ENCODE data around the gene SLC25A11. TPM values are rescaled to one million over a fixed set of nuclear protein-coding genes. Genes with fewer than 3 reads are reported as not detected.

The SLC25A11 gene
- total RNA-seq, 2 donors from 2014 or later = 40.4 to 43.8 TPM

DNA sequence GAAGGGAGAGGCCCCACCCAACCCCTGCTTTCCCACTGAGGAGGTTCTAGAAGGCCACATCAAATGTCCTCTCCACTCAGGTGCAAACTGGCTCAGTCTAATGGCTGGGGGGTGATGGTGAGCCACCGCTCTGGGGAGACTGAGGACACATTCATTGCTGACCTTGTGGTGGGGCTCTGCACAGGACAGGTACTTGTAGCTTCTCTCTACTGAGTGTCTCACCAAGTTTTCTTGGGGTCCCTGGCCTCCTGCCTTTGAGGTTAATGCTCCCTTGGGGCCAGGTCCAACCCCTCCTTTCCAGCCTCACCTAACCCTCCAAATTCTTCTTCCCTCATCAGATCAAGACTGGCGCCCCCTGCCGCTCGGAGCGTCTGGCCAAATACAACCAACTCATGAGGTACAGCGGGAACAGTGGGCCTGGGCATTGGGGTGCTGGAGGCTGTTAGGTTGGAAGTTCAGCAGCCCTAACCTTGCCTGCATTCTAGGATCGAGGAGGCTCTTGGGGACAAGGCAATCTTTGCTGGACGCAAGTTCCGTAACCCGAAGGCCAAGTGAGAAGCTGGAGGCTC lies 16.7 kb upstream of the SLC25A11 start:
- Mint-ChIP-seq H3K4me3 (no peak overlapping the region), H3K4me1 (ENCODE audit: low read depth) (peaks cover 14% of the 10 kb centered on the region), H3K27me3 (ENCODE audit: low read depth) (no peaks in the 10 kb centered on the region), H3K36me3 (ENCODE audit: insufficient read depth in 2 of 2) (peaks cover 1 to 6% of the 10 kb centered on the region in 2 donors), H3K27ac (no peak overlapping the region), H3K9me3 (no peaks in the 10 kb centered on the region)
- DNase-seq = no peak
- ATAC-seq (replicated peaks in 1 of 2) = peak; percentile 10 to 22

DNA sequence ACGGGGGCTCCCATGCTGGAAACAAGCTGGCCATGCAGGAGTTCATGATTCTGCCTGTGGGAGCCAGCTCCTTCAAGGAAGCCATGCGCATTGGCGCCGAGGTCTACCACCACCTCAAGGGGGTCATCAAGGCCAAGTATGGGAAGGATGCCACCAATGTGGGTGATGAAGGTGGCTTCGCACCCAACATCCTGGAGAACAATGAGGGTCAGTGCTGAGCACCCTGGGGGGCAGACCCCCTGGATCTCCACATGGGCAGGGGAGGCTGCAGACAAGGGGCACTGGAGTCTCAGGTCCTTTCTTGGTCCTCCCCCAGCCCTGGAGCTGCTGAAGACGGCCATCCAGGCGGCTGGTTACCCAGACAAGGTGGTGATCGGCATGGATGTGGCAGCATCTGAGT lies 15.2 kb upstream of the SLC25A11 start:
- no peak for ATAC-seq (replicated peaks in 1 of 2)
- no peaks in the 10 kb centered on the region for H3K9me3 Mint-ChIP-seq
- no peak for DNase-seq

DNA sequence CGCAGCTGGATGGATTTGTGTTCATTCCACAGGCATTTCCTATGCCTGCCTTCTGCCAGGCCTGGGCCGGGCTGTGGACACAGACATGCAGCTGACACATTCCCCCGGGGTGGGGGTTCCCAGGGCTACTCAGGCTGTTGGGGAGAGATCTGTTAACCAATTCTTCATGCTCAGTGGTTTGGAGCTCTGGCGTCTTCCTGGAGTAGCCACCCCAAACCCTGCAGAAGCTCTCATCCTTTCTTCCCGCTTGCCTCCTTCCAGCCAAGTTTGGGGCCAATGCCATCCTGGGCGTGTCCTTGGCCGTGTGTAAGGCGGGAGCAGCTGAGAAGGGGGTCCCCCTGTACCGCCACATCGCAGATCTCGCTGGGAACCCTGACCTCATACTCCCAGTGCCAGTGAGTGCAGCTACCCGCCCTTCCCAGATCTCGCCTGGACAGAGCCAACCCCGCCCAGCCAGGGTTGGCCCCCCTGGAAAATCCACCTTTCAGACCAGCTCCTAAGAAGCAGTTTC lies 13.7 kb upstream of the SLC25A11 start:
- Mint-ChIP-seq H3K27ac (no peak overlapping the region), H3K36me3 (ENCODE audit: insufficient read depth in 2 of 2) (peaks cover 1 to 6% of the 10 kb centered on the region in 2 donors), H3K27me3 (ENCODE audit: low read depth) (no peaks in the 10 kb centered on the region), H3K4me3 (no peak overlapping the region), H3K9me3 (no peaks in the 10 kb centered on the region), H3K4me1 (ENCODE audit: low read depth) (peaks cover 28% of the 10 kb centered on the region)
- no peak for DNase-seq
- no peak for ATAC-seq (replicated peaks in 1 of 2)

More for the DNA sequence above, 15.2 kb upstream of the SLC25A11 start:
- Mint-ChIP-seq H3K4me3 (no peak overlapping the region), H3K27ac (no peak overlapping the region), H3K36me3 (ENCODE audit: insufficient read depth in 2 of 2) (peaks cover 1 to 6% of the 10 kb centered on the region in 2 donors), H3K4me1 (ENCODE audit: low read depth) (peaks cover 28% of the 10 kb centered on the region), H3K27me3 (ENCODE audit: low read depth) (no peaks in the 10 kb centered on the region)

DNA sequence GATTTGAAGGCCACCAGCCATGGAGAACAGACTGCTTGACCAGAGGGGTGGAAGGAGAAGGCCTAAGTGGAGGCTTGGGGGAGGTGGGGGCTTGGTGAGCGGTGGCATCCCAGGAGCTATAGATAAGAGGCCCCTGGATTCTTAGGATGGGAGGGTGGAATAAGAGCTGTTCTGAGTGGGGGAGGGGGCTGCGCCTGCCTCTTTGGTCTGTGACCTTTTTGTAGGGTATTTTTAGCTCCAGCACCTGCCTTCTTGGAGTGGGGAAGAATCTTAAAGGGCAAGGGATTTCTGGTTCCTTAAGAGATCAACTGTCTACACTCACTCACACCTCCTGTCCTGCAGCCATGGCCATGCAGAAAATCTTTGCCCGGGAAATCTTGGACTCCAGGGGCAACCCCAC lies 11.6 kb upstream of the SLC25A11 start:
- Mint-ChIP-seq H3K27me3 (ENCODE audit: low read depth) (no peaks in the 10 kb centered on the region), H3K9me3 (no peaks in the 10 kb centered on the region), H3K4me1 (ENCODE audit: low read depth) (peaks cover 29% of the 10 kb centered on the region), H3K36me3 (ENCODE audit: insufficient read depth in 2 of 2) (peaks cover 7 to 11% of the 10 kb centered on the region in 2 donors), H3K27ac (peak overlapping the region; percentile 95), H3K4me3 (peak overlapping the region; percentile 89 to 90)
- ATAC-seq (replicated peaks in 1 of 2) (no peak), DNase-seq (no peak)

DNA sequence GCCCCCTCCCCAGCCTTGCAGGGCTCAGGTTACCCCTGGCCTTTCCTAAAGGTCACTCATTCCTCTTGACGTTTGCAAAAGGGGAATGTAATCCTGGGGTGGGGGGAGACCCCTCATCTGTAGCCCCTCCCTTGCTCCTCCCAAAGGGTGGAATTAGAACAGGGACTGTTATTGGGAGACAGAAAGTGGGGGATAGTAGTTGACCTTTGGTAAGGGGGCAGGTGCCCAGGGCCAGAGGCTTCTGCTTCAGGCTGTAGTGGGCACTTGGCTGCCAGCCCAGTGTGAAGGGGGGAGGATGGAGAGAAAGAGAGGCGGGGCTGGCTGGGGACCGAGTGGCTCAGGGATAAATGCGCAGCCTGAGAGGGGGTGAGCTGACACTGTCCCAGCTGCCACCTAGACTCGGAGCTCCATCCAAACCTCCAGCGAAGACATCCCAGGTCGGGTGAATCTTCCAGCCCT lies 10.9 kb upstream of the SLC25A11 start, which contains the start of gene ENO3:
TSS of gene ENO3 (plus strand) at position 374 of the 459 bp plus-strand sequence. CDS start 711 bp downstream, outside the sequence.
- no peak for ATAC-seq (replicated peaks in 1 of 2)
- peak within 1 kb of the TSS; percentile 89 to 90 for H3K4me3 Mint-ChIP-seq
- peaks cover 29% of the 10 kb centered on the region for H3K4me1 Mint-ChIP-seq (ENCODE audit: low read depth)

DNA sequence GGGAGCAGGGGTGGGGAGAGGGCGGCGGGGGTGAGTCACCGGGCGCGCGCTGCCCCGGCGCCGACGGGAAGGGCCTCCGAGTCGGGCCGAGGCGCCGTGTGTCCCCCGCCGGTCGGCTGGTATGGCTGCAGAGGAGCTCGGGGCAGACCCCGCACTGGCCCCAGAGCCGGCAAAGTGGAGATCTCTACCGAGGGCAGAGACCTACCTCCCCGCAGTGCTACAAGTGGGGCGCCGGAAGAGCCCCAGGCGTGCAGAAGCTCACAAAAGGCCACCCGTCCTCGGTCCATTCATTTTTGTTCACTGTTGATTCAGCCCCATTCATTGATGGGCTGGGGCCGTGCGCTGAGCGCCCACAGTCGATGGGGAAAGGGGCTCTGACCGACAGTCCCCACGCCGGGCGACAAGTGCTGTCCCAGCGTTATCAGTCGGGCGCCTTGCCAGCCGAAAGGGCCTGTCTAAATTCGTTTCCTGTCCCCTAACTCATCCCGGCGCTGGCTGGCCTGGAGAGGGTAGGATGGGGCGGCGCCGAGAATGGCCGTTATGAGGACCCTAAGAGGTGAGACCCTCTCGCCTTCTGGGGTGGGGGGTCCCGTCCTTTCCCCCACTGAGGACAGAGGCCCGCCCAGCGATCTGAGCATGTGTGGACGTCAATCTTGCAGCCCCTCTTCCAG lies 10.4 kb upstream of the SLC25A11 start:
- peak overlapping the region; percentile 95 for H3K27ac Mint-ChIP-seq
- H3K9me3 Mint-ChIP-seq = no peaks in the 10 kb centered on the region
- H3K4me3 Mint-ChIP-seq = peak overlapping the region; percentile 89 to 90
- H3K4me1 Mint-ChIP-seq (ENCODE audit: low read depth) = peaks cover 35% of the 10 kb centered on the region
- DNase-seq = peak; percentile 43 to 59
- peaks cover 16 to 22% of the 10 kb centered on the region in 2 donors for H3K36me3 Mint-ChIP-seq (ENCODE audit: insufficient read depth in 2 of 2)
- peak; percentile 17 to 25 for ATAC-seq (replicated peaks in 1 of 2)
- H3K27me3 Mint-ChIP-seq (ENCODE audit: low read depth) = no peaks in the 10 kb centered on the region

More for the DNA sequence above, 10.9 kb upstream of the SLC25A11 start, which contains the start of gene ENO3:
- Mint-ChIP-seq H3K36me3 (ENCODE audit: insufficient read depth in 2 of 2) (peaks cover 11 to 16% of the 10 kb centered on the region in 2 donors), H3K27me3 (ENCODE audit: low read depth) (no peaks in the 10 kb centered on the region), H3K9me3 (no peaks in the 10 kb centered on the region), H3K27ac (peak within 1 kb of the TSS; percentile 95)
- no peak for DNase-seq

DNA sequence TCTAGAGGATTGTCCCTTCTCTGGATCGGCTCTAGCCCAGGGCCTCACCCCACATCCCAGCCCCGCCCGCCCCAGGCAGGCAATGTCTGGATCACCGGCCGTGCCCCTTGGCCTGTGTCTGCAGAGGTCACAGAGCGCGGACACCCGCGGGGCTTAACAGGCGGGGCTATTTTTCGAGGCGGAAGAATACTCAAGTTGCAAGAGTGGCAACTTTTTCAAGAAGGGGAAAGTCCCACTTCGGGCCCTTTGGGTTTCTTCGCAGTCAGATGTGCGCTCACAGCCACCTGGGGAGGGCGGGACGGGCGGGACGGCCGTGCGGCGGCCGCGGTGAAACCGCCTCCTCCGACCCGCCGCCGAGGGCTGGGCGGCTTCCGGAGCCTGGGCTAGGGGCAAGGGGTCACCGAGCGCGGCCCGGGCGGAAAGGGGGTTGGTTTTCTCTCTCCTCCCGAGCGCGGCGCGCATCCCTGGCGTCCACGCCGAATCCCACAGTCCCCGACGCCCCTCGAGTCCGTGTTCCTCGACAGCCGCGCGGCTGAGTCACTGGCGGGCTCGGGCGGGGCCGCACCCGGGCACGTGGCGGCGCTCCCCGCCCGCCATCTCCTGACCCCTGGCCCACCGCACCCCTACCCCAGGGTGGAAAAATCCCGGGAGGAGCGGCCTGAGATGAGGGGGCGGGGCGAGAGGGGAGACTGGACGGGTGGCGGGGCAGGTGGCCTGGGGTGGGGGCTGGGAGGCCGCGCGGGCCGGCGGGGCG lies 9.7 kb upstream of the SLC25A11 start:
- Mint-ChIP-seq H3K9me3 (no peaks in the 10 kb centered on the region), H3K4me1 (ENCODE audit: low read depth) (peaks cover 42% of the 10 kb centered on the region), H3K36me3 (ENCODE audit: insufficient read depth in 2 of 2) (peaks cover 18 to 28% of the 10 kb centered on the region in 2 donors), H3K4me3 (peak overlapping the region; percentile 93 to 98), H3K27ac (no peak overlapping the region), H3K27me3 (ENCODE audit: low read depth) (no peaks in the 10 kb centered on the region)
- peak; percentile 81 to 86 for DNase-seq
- peak; percentile 39 to 43 for ATAC-seq (replicated peaks in 1 of 2)

DNA sequence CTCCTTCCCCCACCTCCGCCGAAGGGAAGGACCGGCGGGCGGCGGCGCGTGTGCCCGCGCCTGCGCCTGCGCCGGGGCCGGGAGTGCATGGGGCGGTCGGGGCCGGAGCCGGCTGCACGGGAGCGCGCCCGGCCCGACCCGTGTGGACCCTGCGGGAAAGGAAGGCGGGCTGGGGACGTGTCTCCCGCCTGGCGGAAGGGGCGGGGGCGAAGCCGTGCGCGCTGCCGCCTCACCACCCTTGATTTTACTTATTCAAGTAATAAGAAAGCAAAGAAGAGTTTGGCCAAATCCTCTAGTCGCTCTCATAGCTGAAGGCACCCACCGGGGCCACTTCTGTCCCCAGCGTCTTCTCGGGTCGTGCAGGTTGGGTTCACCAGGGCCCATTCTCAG lies 9.1 kb upstream of the SLC25A11 start:
- DNase-seq (peak; percentile 86 to 89), ATAC-seq (replicated peaks in 1 of 2) (peak; percentile 55 to 58)
- peaks cover 48% of the 10 kb centered on the region for H3K4me1 Mint-ChIP-seq (ENCODE audit: low read depth)
- peak overlapping the region; percentile 93 for H3K27ac Mint-ChIP-seq
- H3K36me3 Mint-ChIP-seq (ENCODE audit: insufficient read depth in 2 of 2) = peaks cover 23 to 32% of the 10 kb centered on the region in 2 donors
- no peaks in the 10 kb centered on the region for H3K9me3 Mint-ChIP-seq
- peak overlapping the region; percentile 93 to 98 for H3K4me3 Mint-ChIP-seq
- H3K27me3 Mint-ChIP-seq (ENCODE audit: low read depth) = no peaks in the 10 kb centered on the region

DNA sequence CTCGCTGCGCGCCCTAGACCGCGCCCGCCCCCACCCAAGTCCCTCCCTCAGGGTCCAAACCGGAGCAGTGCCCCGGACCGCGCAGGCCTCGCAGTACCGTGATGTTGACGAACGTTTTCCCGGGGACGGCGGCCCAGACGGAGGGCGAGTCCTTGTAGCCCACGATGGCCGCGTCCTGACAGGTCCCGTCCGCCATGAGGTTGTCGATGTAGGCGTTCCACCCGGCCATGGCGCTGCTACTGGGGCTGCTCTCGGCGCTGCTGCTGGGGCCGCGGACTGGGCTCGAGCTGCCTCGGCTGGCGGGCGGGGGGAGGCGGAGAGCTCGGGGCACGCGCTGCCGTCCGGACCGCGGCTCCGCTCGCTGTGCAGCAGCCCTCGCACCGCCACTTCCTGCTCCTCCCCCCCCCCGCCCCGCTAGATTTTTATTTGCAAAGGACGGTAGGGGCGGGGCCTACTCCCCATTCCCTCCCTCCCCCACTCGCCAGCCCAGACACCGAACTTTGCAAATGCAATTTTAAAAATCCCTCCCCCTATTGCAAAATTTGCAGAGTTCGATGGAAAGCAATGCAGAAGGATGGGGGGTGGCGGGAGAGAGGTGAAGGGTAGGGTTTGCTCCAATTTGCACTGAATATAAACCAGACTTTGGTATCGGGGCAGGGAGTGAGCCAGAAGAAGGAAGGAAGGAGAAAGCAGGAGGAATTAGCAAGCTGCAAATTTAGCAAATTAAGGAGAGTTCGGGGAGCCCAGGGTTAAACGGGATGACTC lies 8.5 kb upstream of the SLC25A11 start, which contains the start of gene PFN1:
TSS of gene PFN1 (minus strand) at position 365 of the 765 bp plus-strand sequence. CDS start at position 229, 136 bp downstream.
- no peaks in the 10 kb centered on the region for H3K27me3 Mint-ChIP-seq (ENCODE audit: low read depth)
- peaks cover 53% of the 10 kb centered on the region for H3K4me1 Mint-ChIP-seq (ENCODE audit: low read depth)
- H3K9me3 Mint-ChIP-seq = no peaks in the 10 kb centered on the region
- DNase-seq (peak; percentile 89 to 92), ATAC-seq (replicated peaks in 1 of 2) (peak; percentile 35 to 38)
- peak within 1 kb of the TSS; percentile 93 for H3K27ac Mint-ChIP-seq
- H3K36me3 Mint-ChIP-seq (ENCODE audit: insufficient read depth in 2 of 2) = peaks cover 22 to 36% of the 10 kb centered on the region in 2 donors
- peak within 1 kb of the TSS; percentile 93 to 98 for H3K4me3 Mint-ChIP-seq

DNA sequence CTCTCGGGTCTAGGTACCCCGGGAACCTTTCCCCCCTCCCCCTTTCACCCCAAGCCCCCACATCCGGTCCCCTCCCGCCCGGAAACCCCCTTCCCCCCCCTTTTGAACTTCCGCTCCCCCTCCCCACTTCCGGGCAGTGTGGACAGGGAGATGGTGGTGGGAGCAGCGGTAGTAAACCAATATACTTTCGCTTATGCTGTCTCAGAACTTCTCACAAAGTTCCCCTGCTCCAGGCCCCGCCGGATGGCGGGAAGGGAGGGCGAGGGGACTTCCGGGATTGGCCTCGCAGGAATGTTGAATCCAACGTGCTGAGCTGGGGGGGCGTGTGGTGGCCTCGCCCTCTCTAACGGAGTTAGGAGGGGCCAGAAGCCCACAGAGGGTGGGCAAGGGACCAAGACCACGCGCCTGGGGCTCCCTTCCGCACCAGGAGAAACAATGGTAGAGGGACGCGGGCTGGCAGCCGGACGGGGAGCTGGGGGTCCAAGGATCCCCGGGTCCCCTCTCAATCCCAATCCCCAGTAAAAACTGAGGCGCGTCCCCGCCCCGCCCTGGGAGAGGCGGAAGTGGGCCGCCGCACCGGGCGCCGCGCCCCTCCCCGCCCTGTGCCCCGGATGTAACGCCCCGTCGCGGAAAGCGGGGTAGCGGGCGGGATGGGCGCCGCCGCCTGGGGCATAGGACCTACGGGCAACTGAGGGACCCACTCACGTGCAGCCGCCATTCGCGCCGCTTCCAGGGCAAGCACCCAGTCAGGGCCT lies 7.7 kb upstream of the SLC25A11 start:
- Mint-ChIP-seq H3K36me3 (ENCODE audit: insufficient read depth in 2 of 2) (peaks cover 28 to 40% of the 10 kb centered on the region in 2 donors), H3K27ac (peak overlapping the region; percentile 91), H3K4me3 (peak overlapping the region; percentile 93 to 98), H3K27me3 (ENCODE audit: low read depth) (no peaks in the 10 kb centered on the region), H3K4me1 (ENCODE audit: low read depth) (peaks cover 61% of the 10 kb centered on the region), H3K9me3 (no peaks in the 10 kb centered on the region)
- peak; percentile 79 to 84 for DNase-seq
- peak; percentile 29 to 36 for ATAC-seq (replicated peaks in 1 of 2)

DNA sequence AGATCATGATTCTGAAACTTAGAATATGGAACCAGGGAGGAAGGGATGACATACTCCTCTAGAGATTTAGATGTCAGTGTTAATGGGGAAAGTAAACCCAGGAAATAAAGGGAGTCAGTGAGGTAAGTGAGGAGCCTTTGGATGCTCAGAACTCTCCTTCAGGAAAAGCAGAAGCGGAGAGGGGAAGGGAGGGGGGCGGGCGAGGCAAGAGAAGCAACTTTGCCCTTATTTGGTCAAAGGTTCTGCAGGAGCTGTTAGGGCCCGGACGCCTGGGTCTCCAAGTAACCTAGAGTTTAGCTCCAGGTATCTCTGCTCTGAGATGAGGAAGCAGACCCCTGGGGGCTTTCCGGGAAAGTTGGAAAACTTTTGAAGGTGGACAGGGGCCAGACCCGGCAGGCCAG lies 7.2 kb upstream of the SLC25A11 start:
- H3K9me3 Mint-ChIP-seq = no peaks in the 10 kb centered on the region
- DNase-seq (peak in 1 of 2 donors; percentile 32), ATAC-seq (replicated peaks in 1 of 2) (no peak)
- peaks cover 67% of the 10 kb centered on the region for H3K4me1 Mint-ChIP-seq (ENCODE audit: low read depth)
- no peaks in the 10 kb centered on the region for H3K27me3 Mint-ChIP-seq (ENCODE audit: low read depth)
- peak overlapping the region; percentile 93 to 98 for H3K4me3 Mint-ChIP-seq
- peaks cover 29 to 40% of the 10 kb centered on the region in 2 donors for H3K36me3 Mint-ChIP-seq (ENCODE audit: insufficient read depth in 2 of 2)
- H3K27ac Mint-ChIP-seq = peak overlapping the region; percentile 95

All from activated T-cell treated with anti-CD3 and anti-CD28 coated beads, Interleukin-2, amount 50 U/mL, for 72 hours (primary cell).